Activated CD4-positive, CD25-positive, alpha-beta regulatory T cell (primary cell): ENCODE measurements around the gene SH3GL1.
A peak's percentile ranks its signal among the peaks of the same experiment; 100 is the strongest.

Source experiments
- DNase-seq, 4 experiments: peaks; one replicate each; lab custom pipeline; 2025; lab: John Stamatoyannopoulos, UW

Gene SH3GL1

DNA sequence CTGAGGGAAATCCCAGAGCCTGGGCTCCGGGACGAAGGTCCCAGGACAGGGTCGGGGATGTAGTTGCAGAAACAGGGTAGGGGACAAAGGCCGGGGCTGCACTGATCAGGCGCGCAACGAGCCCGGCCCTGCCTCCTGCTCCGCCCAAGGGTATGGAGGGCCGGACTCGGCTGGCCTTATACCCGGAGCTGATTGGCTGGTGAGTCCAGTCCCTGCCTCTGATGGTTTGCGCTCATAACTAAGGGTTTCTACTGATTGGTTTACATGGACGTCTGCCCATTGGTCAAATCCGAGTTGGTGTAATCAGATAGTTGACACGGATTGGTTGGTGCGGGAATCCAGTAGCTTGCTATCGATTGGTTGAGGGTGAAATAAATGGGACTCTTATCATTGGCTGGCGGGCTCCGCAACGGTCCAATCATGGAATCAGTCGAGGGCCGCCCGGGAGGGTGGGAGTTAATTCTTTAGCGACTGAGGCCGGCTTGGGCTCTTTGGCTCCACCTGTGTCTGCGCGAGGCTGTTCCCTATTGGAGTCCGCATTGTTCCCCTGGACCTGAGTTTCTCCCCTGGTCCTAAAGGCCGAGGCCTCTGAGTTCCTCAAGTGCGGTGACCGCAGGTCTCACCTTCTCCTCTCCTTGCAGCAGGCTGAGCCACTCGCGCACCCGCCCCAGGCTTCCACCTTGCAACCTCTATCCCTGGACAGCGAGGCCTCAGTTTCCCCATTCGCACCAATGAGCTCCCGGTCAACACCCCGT, 57.6 kb downstream of the SH3GL1 start:
- peak; percentile 83 to 92 (median 90) for DNase-seq

GRCh38 chr19:4342314-4342614, 58.1 kb downstream of the SH3GL1 start:
- no peak for DNase-seq

GRCh38 chr19:4338441-4339355, 61.6 kb downstream of the SH3GL1 start, which contains the start of gene STAP2:
Gene STAP2, minus strand, starts transcription at chr19:4338827. Its CDS starts 74 bp downstream, at chr19:4338753.
- DNase-seq: no peak

GRCh38 chr19:4337906-4338440, 62.4 kb downstream of the SH3GL1 start:
- no peak for DNase-seq

GRCh38 chr19:4334929-4335570, 65.3 kb downstream of the SH3GL1 start:
- no peak for DNase-seq

- DNase-seq: no peak
Observed at GRCh38 chr19:4329858-4330257, 70.5 kb downstream of the SH3GL1 start.

GRCh38 chr19:4328991-4329681, 71.2 kb downstream of the SH3GL1 start:
- DNase-seq: peak in 1 of 4 experiments; percentile 23

DNA sequence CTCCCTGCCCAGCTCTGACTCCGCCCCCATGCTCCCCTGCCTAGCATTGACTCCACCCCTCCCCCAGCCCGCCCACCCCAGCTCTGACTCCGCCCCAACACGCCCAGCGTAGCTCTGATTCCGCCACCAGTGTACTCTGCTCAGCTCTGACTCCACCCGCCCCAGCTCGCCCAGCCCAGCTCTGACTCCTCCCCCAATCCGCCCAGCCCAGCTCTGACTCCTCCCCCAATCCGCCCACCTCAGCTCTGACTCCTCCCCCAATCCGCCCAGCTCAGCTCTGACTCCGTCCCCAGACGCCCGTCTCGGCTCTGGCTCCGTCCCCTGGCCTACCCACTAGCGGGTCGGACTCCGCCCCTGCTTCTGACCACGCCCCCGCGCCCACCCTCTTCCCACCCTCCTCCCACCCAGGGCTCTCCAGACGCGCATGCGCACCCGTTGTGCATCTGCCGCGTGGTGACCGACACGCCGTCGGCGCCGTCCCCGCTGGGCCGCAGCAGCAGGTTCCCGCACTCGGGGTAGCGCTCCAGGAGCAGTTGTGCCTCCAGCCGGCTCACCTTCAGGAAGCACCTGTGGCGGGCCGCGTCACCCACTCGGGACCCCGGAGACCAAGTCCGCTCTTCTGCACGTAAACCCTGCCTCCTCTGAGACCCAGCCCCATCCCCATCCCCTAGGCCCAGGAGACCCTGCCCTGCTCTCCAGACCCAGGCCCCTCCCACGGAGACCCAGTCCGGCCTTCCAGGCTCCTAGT, 71.9 kb downstream of the SH3GL1 start:
- peak; percentile 86 to 100 (median 92) for DNase-seq

GRCh38 chr19:4327877-4328242, 72.5 kb downstream of the SH3GL1 start:
- no peak for DNase-seq

DNA sequence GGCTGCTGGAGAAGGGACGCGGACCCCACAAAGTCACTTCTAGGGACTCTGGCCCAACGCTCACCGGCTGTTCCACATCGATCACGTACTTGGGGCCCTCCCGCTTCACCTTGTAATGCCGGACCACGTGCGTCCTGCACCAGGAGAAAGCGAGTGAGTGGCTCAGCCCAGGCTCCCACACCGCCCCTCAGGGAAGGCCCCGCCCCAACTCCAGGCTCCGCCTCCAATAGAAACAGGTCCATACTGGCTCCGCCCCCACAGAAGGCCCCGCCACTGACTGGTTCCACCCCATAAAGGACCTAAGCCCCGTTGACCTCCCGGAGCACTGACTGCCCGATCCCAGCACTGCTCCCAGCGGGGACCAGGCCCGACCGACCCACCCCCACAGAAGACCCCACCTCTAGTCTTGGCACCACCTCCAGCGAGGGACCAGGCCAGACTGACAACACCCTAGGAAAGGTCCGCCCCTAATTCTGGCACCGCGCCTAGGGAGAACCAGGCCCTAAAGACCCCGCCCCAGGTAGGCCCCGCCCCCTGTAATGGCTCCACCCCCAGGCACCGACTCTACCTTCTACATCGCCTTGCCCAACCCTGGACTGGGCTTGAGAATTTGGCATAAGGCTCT, 73.0 kb downstream of the SH3GL1 start:
- DNase-seq: peak in 3 of 4 experiments; percentile 30 to 70 (median 32)

GRCh38 chr19:4326837-4327251, 73.5 kb downstream of the SH3GL1 start:
- no peak for DNase-seq

DNA sequence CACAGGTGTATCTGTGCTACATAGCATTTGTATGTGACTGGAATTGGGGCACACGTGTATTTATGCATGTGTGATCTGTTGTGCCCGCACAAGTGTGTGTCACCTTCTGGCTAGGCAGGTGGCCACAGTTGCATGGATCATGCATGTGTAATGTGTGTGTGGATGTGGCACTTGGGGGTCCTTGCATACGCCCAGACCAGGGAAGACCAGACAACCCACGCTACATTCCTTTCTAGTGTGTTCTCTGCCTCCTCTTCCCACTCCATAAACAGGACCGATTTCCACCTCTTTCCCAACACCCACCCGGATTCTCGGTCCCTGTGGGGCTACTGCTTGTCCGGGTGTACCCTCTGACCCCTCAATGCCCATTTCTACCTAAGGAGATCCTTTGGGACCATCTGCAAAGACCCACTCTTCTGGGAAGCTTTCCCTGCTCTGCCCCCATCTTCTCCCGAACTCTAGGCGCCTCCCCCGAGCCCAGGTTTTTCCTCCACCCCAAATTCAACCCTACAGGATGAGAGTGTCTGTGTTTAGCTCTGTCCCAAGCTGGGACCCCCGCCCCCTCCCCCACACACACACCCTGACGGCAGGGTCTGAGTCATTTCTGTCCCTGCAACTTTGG, 74.0 kb downstream of the SH3GL1 start:
- DNase-seq: no peak

- DNase-seq: no peak
Observed at GRCh38 chr19:4324228-4324627, 76.1 kb downstream of the SH3GL1 start.

DNA sequence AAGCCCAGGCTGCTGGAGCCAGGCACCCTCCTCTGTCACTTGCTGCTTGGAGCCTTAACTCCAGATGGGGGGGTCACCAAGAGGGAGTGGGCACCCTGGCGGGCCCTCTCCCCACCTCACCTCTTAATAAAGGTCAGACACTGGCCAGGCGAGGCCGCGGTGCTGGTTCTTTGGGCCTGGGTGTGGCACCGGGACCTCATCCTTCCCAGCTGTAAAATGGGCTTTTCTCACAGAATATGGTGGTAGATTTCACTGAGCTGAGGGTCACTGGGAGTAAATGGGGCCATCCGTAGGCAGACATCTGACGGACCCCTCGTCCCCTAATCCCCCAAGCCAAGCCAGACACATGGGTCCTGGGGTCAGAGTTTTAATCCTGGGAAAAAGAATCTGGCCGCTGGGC, 76.7 kb downstream of the SH3GL1 start:
- no peak for DNase-seq

- DNase-seq: no peak
Observed at GRCh38 chr19:4322942-4323665, 77.2 kb downstream of the SH3GL1 start.

DNA sequence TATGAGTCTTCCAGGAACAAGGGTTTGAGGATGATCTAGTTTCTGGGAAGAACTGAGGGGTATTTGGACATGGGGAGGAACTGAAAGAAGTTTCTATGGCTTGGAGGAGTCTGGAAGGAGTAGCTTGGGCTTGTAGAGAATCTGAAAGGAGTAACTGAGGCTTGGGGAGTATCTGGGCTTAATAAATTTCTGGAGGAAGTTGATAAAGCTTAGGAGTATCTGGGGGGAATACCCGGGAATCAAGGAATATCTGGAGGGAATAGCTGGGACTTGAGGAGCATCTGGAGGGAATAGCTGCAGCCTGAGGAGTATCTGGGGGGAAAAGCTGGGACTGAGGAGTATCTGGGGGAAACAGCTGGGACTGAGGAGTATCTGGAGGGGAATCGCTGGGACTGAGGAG, 79.9 kb downstream of the SH3GL1 start:
- DNase-seq: no peak

- no peak for DNase-seq
Observed at GRCh38 chr19:4319067-4319718, 81.2 kb downstream of the SH3GL1 start.

- DNase-seq: no peak
Observed at GRCh38 chr19:4318460-4318859, 81.9 kb downstream of the SH3GL1 start.

DNA sequence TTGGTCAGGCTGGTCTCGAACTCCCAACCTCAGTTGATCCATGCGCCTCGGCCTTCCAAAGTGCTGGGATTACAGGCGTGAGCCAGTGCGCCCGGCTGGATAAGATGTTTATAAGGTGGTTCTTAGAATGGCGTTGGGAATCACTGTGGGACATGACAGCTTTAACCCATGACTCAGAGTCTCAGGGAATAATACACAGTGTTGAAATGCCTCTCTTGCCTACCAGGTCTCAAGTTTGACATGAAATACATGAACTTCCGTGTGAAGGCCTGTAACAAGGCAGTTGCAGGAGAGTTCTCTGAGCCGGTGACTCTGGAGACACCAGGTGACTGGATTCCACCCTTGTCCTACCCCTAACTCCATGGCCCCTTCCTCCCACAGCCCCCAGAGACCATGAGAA, 83.4 kb downstream of the SH3GL1 start:
- DNase-seq: no peak
